ENCODE results near the gene PCNX2. TPM values are rescaled to one million over a fixed set of nuclear protein-coding genes. Genes with fewer than 3 reads are reported as not detected.

Gene PCNX2
- total and polyA plus RNA-seq, 2 of the 8 experiments (the other 6 are each of a cell fraction or from before 2014, with no cell fraction given), result 46.1 to 57.6 TPM

DNA sequence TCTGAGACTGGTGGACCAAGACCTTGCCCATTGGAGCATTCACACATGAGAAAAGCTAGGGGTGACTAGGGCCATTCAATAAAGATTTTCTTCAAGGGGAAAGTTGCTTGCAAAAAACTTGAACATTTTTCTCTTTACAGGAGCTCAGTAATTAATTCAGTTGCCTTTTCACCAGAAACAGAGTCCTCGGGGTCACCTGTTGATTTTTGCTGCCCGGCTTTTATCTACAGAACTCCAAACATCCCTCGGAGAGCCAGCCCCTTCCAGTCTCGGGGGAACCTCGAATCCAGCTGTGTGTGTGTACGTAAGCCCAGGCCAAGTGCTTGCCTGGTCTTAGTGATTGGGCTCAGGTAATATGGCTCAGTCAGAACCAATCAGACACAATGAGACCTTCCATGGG, 47.5 kb downstream of the PCNX2 start (continued):
- TF ChIP-seq RNF2 (IDR thresholded peaks at IDR 0.05; ENCODE audit: borderline replicate concordance, low read depth, low read length, missing control alignments, poor library complexity, severe bottlenecking) (no peak), CHD2 (IDR thresholded peaks at IDR 0.05; ENCODE audit: low read length) (no peak), TAF7 (optimal IDR thresholded peaks at IDR 0.05; ENCODE audit: borderline replicate concordance, low read depth, low read length) (no peak), SUZ12 (IDR thresholded peaks at IDR 0.05; ENCODE audit: low read length) (no peak), FOSL1 (IDR thresholded peaks at IDR 0.05; ENCODE audit: insufficient read depth, low read depth, low read length) (no peak)
